Fibroblast of the conjunctiva (primary cell): ENCODE data around the gene TGFA.

Source experiments
- DNase-seq: peaks from one replicate; pipeline ENCODE4 v3.0.0-alpha.2; 2010; ENCODE audit warnings: low read depth

TGFA gene

DNA sequence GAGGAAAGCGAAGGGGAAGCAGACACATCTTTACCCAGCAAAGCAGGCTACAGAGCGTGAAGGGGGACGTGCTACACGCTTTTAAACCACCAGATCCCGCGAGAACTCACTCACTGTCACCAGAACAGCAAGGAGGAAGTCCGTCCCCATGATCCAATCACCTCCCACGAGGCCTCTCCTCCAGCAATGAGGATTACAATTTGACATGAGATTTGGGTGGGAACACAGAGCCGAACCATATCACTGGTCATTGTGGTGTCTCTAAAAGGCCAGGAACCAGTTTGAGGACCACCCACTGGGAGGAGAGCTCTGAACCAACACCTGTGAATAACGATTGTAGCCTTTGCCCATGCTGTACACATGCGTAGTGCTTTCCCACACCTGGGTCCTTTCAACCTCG, 135.1 kb downstream of the TGFA start:
- no peak for DNase-seq

- DNase-seq = no peak
Observed at GRCh38 chr2:70417011-70417410, 136.6 kb downstream of the TGFA start.

GRCh38 chr2:70412294-70413070, 141.1 kb downstream of the TGFA start:
- DNase-seq = no peak

- no peak for DNase-seq
Observed at GRCh38 chr2:70411483-70412125, 142.0 kb downstream of the TGFA start.

DNA sequence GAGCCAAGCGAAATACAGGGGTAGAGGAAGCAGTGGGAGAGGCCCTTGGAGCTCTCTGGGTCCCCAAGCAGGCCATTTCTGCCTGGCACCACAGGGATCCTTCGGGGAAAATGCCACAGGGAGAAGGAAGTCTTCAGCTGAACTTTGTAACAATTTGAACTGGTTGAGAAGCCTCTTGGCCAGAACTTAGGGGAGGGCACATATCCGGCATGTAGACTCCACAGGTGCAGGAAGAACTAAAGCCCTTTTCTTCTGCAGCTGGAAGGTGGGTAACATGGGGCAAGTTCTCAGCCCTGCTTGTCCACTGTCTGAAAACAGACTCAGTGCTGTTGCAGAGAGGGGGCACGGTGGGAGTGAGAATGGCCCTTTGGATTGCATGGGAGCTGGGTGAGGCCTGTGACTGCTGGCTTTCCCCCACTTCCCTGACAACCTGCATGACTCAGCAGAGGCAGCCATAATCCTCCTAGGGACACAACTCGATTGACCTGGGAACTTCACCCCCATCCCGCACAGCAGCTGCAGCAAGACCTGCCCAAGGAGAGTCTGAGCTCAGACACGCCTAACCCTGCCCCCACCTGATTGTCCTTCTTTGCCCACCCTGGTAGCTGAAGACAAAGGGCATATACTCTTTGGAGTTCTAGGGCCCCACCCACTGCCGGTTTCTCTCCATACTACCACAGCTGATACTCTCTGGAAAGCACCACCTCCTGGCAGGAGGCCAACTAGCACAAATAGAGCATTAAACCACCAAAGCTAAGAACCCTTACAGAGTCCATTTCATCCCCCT, 150.2 kb downstream of the TGFA start:
- DNase-seq = no peak

GRCh38 chr2:70400539-70400938, 153.1 kb downstream of the TGFA start:
- no peak for DNase-seq

- no peak for DNase-seq
Observed at GRCh38 chr2:70399046-70399445, 154.6 kb downstream of the TGFA start.
